HepG2 (cell line): ENCODE data around the gene R3HCC1L. TPM values are rescaled to one million over a fixed set of nuclear protein-coding genes. Genes with fewer than 3 reads are reported as not detected.

ENCODE experiments used
- DBP ChIP-seq: sonication (generic); formaldehyde crosslinking; IDR thresholded peaks from 2 replicates; pipeline ENCODE4 v1.4.0; 2020; ENCODE audit warnings: missing genetic modification reagents; ENCODE audit errors: not compliant biosample characterization
- GABPA ChIP-seq, 2 experiments: IDR thresholded peaks; 2 replicates each; pipeline ENCODE4 v1.6.1; 2011 to 2016; ENCODE audit warnings: low read depth in 2 of 2, low read length in 1 of 2, missing biosample characterization in 1 of 2, missing genetic modification characterization in 1 of 2
- ISL2 ChIP-seq: sonication (generic); formaldehyde crosslinking; IDR thresholded peaks from 2 replicates; pipeline ENCODE4 v1.5.0; 2020; ENCODE audit warnings: missing genetic modification reagents
- MAF1 ChIP-seq: sonication (generic); formaldehyde crosslinking; IDR thresholded peaks from 2 replicates; pipeline ENCODE4 v1.5.0; 2020; ENCODE audit warnings: missing genetic modification reagents, borderline replicate concordance
- MAFG ChIP-seq: sonication (generic); formaldehyde crosslinking; IDR thresholded peaks from 2 replicates; pipeline ENCODE4 v1.5.1; 2020; ENCODE audit warnings: mild to moderate bottlenecking, missing genetic modification reagents
- MAFK ChIP-seq, 2 experiments: IDR thresholded peaks in 1 of 2; conservative IDR thresholded peaks in 1 of 2; 2 replicates each; pipeline ENCODE4 v1.6.1; 2011; ENCODE audit warnings: improper control_type of control experiment in 2 of 2, low read length in 2 of 2
- MLLT10 ChIP-seq: sonication (generic); formaldehyde crosslinking; IDR thresholded peaks from 2 replicates; pipeline ENCODE4 v1.4.0; 2020; ENCODE audit warnings: missing genetic modification reagents
- NFIB ChIP-seq: sonication (generic); formaldehyde crosslinking; IDR thresholded peaks from 2 replicates; pipeline ENCODE4 v1.9.0; 2021; ENCODE audit warnings: missing genetic modification reagents, mild to moderate bottlenecking, borderline replicate concordance
- PLRG1 ChIP-seq: fragments of 450-650 bp; conservative IDR thresholded peaks from 2 replicates; pipeline ENCODE4 v1.6.1; 2016
- POGK ChIP-seq: sonication (generic); formaldehyde crosslinking; conservative IDR thresholded peaks from 2 replicates; pipeline ENCODE4 v1.8.0; 2022; ENCODE audit warnings: mild to moderate bottlenecking, moderate library complexity, missing genetic modification reagents
- SALL1 ChIP-seq: sonication (generic); formaldehyde crosslinking; IDR thresholded peaks from 2 replicates; pipeline ENCODE4 v1.8.0; 2022; ENCODE audit warnings: mild to moderate bottlenecking, missing genetic modification reagents
- SKIL ChIP-seq: sonication (generic); formaldehyde crosslinking; IDR thresholded peaks from 2 replicates; pipeline ENCODE4 v1.8.0; 2022; ENCODE audit warnings: missing genetic modification reagents, mild to moderate bottlenecking, moderate library complexity, borderline replicate concordance
- SMAD1 ChIP-seq: sonication (generic); formaldehyde crosslinking; IDR thresholded peaks from 2 replicates; pipeline ENCODE4 v1.4.0; 2020; ENCODE audit warnings: missing genetic modification reagents, low read depth, mild to moderate bottlenecking, borderline replicate concordance
- SYNCRIP ChIP-seq: fragments of 200-400 bp; formaldehyde crosslinking; IDR thresholded peaks from 2 replicates; pipeline ENCODE4 v1.6.1; 2018; ENCODE audit warnings: mild to moderate bottlenecking, low read depth, low read length; ENCODE audit not compliant: insufficient read depth
- ZBTB14 ChIP-seq: sonication (generic); formaldehyde crosslinking; IDR thresholded peaks from 2 replicates; pipeline ENCODE4 v1.4.0; 2020; ENCODE audit warnings: missing genetic modification reagents
- ZBTB33 ChIP-seq: sonication (generic); formaldehyde crosslinking; IDR thresholded peaks from 2 replicates; pipeline ENCODE4 v1.4.0; 2020; ENCODE audit warnings: missing genetic modification reagents
- ZBTB42 ChIP-seq: sonication (generic); formaldehyde crosslinking; IDR thresholded peaks from 2 replicates; pipeline ENCODE4 v1.5.0; 2020; ENCODE audit warnings: mild to moderate bottlenecking, missing genetic modification reagents
- ZEB1 ChIP-seq: IDR thresholded peaks from 2 replicates; pipeline ENCODE4 v1.6.1; 2012; ENCODE audit warnings: mild to moderate bottlenecking, low read depth, inconsistent platforms; ENCODE audit not compliant: insufficient replicate concordance
- ZNF121 ChIP-seq: sonication (generic); formaldehyde crosslinking; IDR thresholded peaks from 2 replicates; pipeline ENCODE4 v1.5.0; 2020; ENCODE audit warnings: mild to moderate bottlenecking, missing genetic modification reagents
- ZNF354B ChIP-seq: sonication (generic); formaldehyde crosslinking; IDR thresholded peaks from 2 replicates; pipeline ENCODE4 v1.8.0; 2022; ENCODE audit warnings: mild to moderate bottlenecking, missing genetic modification reagents
- ZNF441 ChIP-seq: sonication (generic); formaldehyde crosslinking; IDR thresholded peaks from 2 replicates; pipeline ENCODE4 v1.7.0; 2021; ENCODE audit warnings: missing genetic modification reagents, borderline replicate concordance
- ZNF546 ChIP-seq: sonication (generic); formaldehyde crosslinking; conservative IDR thresholded peaks from 2 replicates; pipeline ENCODE4 v1.8.1; 2023; ENCODE audit warnings: mild to moderate bottlenecking, missing genetic modification reagents
- ZSCAN25 ChIP-seq: sonication (generic); formaldehyde crosslinking; IDR thresholded peaks from 2 replicates; pipeline ENCODE4 v1.8.0; 2022; ENCODE audit warnings: mild to moderate bottlenecking, missing genetic modification reagents
- polyA plus RNA-seq, 8 experiments: library from polyadenylated mRNA; depleted of rRNA in 3 of 8; stranded (reverse) in 7 of 8; unstranded in 1 of 8; fragments of >200 nt; fragmentation: Illumina TruSeq in 4 of 8; extraction: Trizol in 4 of 8; gene quantifications; 2 replicates each; pipeline versions ENCODE4 v1.2.1 to v1.2.3, GENCODE V29; 2011 to 2016; ENCODE audit warnings: low read depth in 4 of 8, missing spikeins in 1 of 8, mixed read lengths in 1 of 8; ENCODE audit not compliant: insufficient read depth in 1 of 8
- total RNA-seq, 5 experiments: library from RNA; depleted of rRNA; stranded (reverse); fragments of >200 nt; fragmentation: Illumina TruSeq; extraction: Trizol; gene quantifications; 2 replicates each; pipeline ENCODE4 v1.2.3, GENCODE V29; 2016; ENCODE audit warnings: low read depth in 1 of 5

Gene R3HCC1L
- total and polyA plus RNA-seq, 2 of the 13 experiments (the other 11 are each of a cell fraction or from before 2014, with no cell fraction given): 6.5 to 12.2 TPM

GRCh38 chr10:98269435-98269912 lies 135.0 kb downstream of the R3HCC1L start (continued):
- TF ChIP-seq POGK (no peak), SMAD1 (CRISPR knock-in tag) (peak; percentile 34; the same call in 1 of the 2 replicates), MLLT10 (CRISPR knock-in tag) (no peak), ZBTB33 (CRISPR knock-in tag) (no peak), ISL2 (CRISPR knock-in tag) (no peak), ZSCAN25 (CRISPR knock-in tag) (no peak), MAFG (CRISPR knock-in tag) (no peak), ZNF546 (no peak), NFIB (no peak), ZNF354B (CRISPR knock-in tag) (0 out of 2 replicates have a peak, but pooled peaks have one; percentile 27), ZBTB14 (no peak), ZBTB42 (CRISPR knock-in tag) (no peak), PLRG1 (no peak), ZEB1 (no peak), MAFK (conservative IDR thresholded peaks at IDR 0.05 in 1 of 2, IDR thresholded peaks at IDR 0.05 in 1 of 2; ENCODE audit: low read length in 2 of 2) (0 out of 4 replicates have a peak, but pooled peaks of 1 of the 2 experiments have one; percentile 32), SALL1 (peak; percentile 58), SYNCRIP (no peak), ZNF441 (CRISPR knock-in tag) (no peak), MAF1 (CRISPR knock-in tag) (no peak), GABPA (IDR thresholded peaks at IDR 0.05; ENCODE audit: low read depth, low read length) (no peak), GABPA (CRISPR knock-in tag; IDR thresholded peaks at IDR 0.05; ENCODE audit: low read depth) (peak; percentile 54; the same call in 1 of the 2 replicates), ZNF121 (no peak), DBP (CRISPR knock-in tag) (no peak), SKIL (CRISPR knock-in tag) (0 out of 2 replicates have a peak, but pooled peaks have one; percentile 6)
